CD4-positive, alpha-beta T cell treated with Interleukin-6 for 4 hours (primary cell): ENCODE data around the gene SSR4.

Experiments used
- DNase-seq: peaks from one replicate; pipeline ENCODE4 v3.0.0-alpha.2; 2020; ENCODE audit warnings: mixed read lengths

The SSR4 gene

DNA sequence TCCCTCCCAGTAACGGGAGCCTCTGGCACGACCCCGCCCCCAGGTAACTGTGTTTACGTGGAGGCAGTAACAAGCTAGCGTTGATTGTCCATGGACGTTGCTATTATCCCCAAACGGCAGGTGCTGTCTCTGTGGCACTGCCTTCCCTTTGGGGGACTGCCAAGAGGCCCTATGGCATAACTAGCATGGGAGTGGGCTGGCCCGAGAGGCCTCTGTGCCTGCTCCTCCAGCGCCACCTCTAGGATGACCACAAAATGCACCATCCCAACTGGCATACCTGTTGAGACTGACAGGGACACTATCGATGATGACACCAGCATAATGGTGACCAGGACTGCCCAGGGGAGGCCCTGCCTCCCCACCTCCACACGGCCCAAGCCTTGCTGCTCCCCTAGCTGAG is 12.2 kb upstream of the SSR4 start:
- no peak for DNase-seq

GRCh38 chrX:153782871-153783270 is 11.6 kb upstream of the SSR4 start:
- no peak for DNase-seq

GRCh38 chrX:153783378-153784013 is 11.0 kb upstream of the SSR4 start:
- no peak for DNase-seq

- no peak for DNase-seq
Measured at GRCh38 chrX:153784325-153784967, 10.0 kb upstream of the SSR4 start.

- no peak for DNase-seq
Measured at GRCh38 chrX:153786669-153787068, 7.8 kb upstream of the SSR4 start.

DNA sequence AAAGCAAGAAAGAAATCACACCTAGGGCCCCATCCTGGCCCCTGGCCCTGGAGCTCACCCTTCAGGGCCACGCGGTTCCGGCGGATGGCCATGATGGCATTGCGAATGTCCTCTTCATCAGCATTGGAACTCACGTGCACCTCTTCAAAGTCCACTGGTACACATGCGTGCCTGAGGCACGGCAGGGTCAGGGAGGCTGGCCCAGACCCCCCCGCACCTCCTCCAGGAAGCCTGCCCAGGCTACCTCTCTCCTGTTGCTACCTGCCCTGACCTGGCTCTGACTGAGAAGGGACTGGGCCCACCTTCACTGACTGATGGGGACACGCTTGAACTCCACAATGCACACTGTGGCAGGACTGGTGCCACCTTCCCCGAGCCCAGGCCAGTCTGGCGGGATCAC is 4.8 kb upstream of the SSR4 start:
- no peak for DNase-seq

DNA sequence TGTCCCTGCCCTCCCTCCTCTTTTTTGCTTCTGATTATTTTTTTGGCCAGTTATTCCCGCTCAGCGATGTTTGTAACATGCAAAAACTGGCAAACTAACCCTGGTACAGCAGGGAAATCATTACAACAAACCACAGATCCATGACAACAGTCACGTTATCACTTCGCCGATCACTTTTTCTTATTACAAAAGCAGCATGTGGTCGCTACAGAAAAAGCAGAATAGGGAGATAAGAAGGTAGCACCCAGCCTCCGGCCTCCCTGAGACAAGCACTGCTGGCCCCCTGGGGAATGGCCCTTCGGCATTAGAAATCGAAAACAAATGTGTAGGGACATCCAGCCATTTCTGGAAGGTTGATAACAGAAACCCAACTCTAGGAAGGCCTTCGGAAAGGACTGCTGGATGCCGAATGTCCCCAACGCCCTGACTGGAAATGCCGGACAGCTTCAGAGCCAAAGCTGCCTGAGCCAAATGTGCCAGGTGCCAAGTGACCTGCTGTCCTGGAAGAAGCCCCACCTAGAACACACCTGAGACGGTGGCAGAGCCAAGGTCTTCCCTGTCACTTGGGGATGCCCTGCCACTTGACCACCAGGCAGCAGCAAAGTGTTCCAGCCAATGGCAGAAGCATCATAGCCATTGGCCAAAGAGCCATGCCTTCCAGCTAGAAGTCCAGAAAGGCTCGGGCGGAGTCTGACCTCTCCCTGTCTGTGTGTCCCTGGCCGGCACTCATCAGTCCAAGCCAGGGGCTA is 3.2 kb upstream of the SSR4 start:
- no peak for DNase-seq

DNA sequence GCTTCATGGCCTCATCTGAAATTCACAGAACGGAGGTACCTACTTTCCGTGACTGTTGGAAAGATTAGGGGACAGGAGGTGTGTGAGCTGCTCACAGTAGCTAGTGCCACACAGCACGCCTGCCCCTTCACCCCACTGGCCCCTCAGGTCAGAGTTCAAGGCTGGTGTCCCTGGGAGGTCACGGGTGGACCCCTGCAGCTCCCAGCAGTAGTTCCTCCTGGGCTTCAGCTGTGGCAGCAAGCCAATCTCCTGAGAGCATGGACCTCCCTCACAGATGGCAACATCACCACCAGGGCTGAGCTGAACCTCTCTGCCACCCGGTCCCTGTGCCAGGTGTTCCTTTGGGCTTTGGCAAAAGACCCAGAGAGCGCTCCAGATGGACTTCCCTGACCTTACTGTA is 2.1 kb upstream of the SSR4 start:
- DNase-seq, result no peak

- DNase-seq, result no peak
Measured at GRCh38 chrX:153793291-153793690, 1.2 kb upstream of the SSR4 start.

- DNase-seq, result peak; percentile 12
Measured at GRCh38 chrX:153794897-153795816, 689 bp downstream of the SSR4 start.

DNA sequence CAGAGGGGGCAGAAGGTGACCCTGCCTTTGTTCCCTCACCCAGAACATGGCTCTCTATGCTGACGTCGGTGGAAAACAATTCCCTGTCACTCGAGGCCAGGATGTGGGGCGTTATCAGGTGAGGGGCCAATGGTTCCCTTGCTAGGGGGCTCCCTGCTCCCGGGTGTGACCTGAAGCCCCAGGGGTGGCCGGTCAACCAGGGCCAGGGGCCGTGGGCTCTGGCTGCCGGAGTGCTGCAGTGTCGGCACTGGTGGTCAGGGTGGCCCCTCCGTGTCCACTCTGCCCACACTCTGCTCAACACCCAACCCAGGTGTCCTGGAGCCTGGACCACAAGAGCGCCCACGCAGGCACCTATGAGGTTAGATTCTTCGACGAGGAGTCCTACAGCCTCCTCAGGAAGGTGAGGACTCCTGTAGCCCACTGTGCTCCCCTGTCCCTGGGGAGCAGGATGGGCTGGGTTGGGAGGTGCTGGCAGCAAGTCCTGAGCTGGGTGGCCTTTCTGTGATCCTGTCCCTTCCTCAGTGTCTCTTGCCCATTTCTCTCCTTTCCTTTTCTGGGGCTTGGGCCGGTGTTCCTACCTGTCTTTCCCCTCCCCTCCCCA is 3.0 kb downstream of the SSR4 start:
- DNase-seq, result no peak

DNA sequence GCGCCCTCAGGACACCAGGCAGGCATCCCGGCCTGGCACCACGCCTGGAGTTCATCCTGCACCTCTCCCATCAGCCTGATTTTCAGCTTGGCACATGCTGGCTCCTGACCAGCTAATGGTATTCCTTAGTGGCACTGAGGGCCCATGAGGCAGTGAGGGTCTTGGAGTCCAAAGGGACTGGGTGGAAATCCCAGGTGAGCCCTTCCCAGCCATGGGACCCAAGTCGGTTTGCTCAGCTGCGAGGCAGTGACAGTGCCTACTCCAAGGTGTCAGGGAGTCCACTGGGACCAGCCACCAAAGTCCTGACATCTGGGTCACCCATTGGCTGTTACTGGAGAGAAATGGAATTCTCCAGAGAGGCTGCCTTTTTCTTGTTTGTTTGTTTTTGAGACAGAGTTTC is 4.9 kb downstream of the SSR4 start:
- DNase-seq, result no peak

DNA sequence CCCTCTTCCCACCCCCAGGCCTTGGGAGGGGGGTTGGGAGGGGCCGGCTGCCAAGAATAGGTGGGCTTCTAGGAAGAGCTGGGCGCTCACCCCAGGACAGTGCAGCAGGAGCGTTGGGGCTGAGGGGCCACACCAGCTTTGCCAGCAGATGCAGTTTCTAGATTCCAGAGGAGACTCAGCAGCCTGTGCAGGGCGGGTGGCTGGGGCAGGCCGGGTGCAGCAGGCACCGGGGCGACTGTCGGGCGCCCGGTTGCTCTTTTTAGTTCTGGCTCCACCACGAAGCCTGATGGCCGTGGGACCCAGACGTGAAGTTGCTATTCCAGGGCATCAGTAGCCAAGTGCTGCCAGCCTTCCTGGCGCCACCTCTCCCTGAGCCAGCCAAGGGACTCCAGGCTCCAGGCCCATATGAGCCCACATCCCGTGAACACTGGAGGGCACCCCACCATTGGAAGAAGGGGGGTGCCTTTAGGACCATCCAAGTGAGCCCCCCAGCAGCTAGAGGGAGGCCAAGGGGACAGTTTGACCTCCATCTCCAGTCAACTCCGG is 5.8 kb downstream of the SSR4 start:
- DNase-seq, result no peak

DNA sequence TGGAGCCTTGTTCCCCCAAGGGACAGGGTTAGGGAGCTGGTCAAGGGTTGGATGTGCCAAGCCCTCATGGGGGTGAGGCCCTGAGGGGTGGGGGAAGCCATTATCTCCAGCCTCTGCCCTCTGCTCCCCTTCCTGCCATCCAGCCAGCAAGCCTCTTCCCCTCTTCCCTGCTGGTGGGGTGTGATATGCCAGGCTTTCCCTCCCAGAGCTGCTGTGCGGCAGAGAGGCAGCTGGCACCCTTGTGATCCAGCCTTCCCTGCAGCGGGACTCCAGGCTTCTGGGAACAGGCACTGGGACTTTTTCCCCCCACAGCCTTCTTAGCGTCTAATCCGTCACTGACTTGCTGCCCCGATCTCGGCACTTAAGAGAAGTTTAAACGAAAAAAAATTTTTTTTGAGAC is 6.3 kb downstream of the SSR4 start:
- DNase-seq, result no peak

- DNase-seq, result no peak
Measured at GRCh38 chrX:153801669-153802068, 7.2 kb downstream of the SSR4 start.

GRCh38 chrX:153802513-153803045 is 8.1 kb downstream of the SSR4 start:
- DNase-seq, result no peak

DNA sequence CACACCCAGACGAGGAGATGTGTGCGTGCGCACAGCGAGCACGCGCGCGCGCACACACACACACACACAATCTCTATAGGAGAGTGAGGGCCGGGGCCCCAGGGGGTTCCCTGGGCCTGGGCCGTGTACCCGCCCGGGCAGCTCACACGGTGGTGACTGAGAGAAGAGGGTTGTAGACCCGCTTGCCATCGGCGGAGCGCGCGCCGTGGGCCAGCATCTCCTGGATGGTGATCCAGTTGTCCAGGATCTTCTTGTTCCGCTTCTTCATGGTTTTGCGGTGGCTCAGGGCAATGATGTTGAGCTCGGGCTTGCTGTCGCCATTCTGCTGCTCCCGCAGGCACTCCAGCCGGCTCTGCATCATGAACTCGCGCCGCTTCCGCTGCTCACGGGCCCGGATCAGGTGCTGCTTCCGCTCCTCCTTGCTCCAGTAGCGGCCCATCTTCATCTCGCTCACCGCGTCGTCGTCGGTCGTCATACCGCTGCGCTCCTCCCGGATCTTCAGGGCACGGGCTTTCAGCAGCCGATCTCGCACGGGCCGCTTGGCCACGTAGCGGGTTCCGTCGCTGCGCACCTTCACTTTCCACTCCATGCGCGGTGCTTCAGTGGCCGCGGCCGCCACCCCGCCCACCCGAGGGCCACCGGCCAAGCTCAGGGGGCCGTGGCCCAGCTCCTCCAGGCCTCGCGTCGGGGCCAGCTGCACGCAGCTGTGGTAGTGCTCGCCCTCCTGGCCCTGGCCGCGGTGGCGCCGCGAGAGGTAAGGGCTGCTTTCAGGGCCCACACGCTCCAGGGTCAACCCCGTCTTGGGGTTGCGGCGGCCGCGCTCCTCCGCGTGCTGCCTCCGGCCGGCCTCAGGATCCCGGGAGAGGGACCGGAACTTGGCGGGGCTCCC is 9.0 kb downstream of the SSR4 start:
- DNase-seq, result no peak

- DNase-seq, result no peak
Measured at GRCh38 chrX:153804100-153804595, 9.7 kb downstream of the SSR4 start.

DNA sequence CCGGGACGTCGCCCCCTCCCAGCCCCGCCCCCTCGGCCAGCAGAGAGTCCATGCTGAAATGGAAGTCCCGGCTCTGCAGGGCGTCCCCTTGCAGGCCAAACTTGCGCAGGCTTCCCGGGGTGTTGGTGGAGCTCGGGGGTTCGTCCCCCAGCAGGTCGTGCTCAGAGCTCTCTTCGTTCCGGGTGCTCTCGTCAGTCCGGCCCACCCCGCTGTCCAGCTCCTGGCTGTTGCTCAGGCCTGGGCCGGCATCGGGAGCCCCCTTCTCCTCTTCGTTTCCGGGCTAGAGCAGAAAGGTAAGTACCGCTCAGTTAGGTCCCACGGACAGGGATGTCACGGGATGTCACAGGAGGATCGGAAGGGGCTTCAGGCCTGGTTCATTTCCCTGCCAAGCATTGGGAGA is 10.2 kb downstream of the SSR4 start:
- no peak for DNase-seq

GRCh38 chrX:153805436-153805835 is 11.0 kb downstream of the SSR4 start:
- no peak for DNase-seq
